ENCODE results near the gene TRPV4. TPM values are rescaled to one million over a fixed set of nuclear protein-coding genes. Genes with fewer than 3 reads are reported as not detected.

Gene TRPV4
- total RNA-seq, 1 experiment from 2014 or later = 0.44 TPM

DNA sequence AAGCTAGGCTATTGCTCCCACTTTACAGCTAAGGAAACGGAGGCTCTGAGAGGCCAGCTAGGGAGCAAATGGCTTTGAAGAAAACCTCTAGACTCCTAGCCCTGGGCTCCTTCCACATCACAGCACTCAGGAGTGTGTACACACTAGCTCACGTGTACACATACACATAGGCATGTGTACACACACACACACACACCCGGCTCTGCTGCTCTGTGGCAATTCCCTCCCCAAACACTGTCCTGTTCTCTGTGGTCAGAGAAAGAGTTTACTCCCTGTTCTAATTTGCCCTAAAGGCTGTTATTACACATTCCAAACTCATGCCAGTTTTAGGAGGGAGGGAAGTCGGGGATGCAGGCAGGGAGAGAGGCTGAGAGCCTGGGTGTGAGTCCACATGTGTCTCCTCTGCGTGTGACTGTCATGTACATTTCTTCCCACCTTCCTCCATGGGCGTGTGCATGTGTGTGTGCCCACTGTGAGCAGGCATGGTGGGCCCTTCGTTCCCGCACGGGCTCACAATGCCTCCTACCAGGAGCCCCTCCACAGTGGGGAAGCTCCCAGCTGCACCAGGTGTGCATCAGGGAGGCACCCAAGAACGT is 14.2 kb downstream of the TRPV4 start:
- BruUV-seq (replicated peaks) = no TSS peak
- in situ Hi-C loops (cut with HindIII; ENCODE audit: low pct_unique_long_range_greater_than_20kb, low sequenced_read_pairs) = no loop called here
- no peaks in the 10 kb centered on the region for H3K27me3 ChIP-seq (ENCODE audit: control insufficient read depth, insufficient read depth, low read length)
- H3K9me3 ChIP-seq (ENCODE audit: control insufficient read depth, insufficient read depth, low read depth, low read length) = no peaks in the 10 kb centered on the region
- H3K27ac ChIP-seq (ENCODE audit: low read length) = no peak overlapping the region
- intact Hi-C loops (cut with micrococcal nuclease; ENCODE audit: unreplicated experiment) = no loop called here
- peaks cover 12% of the 10 kb centered on the region for H3K4me1 ChIP-seq (ENCODE audit: control insufficient read depth, insufficient read depth, low read length)
- DNase-seq (ENCODE audit: low read depth, low spot score) (no peak), ATAC-seq (peak; percentile 58)
- H3K4me3 ChIP-seq (ENCODE audit: low read depth in 2 of 2, low read length in 2 of 2) = no peak overlapping the region
- no peaks in the 10 kb centered on the region for H3K36me3 ChIP-seq (ENCODE audit: control insufficient read depth, insufficient read depth, low read length)
- TF ChIP-seq POLR2AphosphoS5 (IDR thresholded peaks at IDR 0.05; ENCODE audit: low read depth, low read length) (no peak), TCF7L2 (IDR thresholded peaks at IDR 0.05; ENCODE audit: low read depth, low read length) (no peak), SIN3A (IDR thresholded peaks at IDR 0.05; ENCODE audit: borderline replicate concordance, insufficient read depth, low read depth, low read length) (no peak)
- TF ChIP-seq, protein P1, sequence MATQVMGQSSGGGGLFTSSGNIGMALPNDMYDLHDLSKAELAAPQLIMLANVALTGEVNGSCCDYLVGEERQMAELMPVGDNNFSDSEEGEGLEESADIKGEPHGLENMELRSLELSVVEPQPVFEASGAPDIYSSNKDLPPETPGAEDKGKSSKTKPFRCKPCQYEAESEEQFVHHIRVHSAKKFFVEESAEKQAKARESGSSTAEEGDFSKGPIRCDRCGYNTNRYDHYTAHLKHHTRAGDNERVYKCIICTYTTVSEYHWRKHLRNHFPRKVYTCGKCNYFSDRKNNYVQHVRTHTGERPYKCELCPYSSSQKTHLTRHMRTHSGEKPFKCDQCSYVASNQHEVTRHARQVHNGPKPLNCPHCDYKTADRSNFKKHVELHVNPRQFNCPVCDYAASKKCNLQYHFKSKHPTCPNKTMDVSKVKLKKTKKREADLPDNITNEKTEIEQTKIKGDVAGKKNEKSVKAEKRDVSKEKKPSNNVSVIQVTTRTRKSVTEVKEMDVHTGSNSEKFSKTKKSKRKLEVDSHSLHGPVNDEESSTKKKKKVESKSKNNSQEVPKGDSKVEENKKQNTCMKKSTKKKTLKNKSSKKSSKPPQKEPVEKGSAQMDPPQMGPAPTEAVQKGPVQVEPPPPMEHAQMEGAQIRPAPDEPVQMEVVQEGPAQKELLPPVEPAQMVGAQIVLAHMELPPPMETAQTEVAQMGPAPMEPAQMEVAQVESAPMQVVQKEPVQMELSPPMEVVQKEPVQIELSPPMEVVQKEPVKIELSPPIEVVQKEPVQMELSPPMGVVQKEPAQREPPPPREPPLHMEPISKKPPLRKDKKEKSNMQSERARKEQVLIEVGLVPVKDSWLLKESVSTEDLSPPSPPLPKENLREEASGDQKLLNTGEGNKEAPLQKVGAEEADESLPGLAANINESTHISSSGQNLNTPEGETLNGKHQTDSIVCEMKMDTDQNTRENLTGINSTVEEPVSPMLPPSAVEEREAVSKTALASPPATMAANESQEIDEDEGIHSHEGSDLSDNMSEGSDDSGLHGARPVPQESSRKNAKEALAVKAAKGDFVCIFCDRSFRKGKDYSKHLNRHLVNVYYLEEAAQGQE (IDR thresholded peaks at IDR 0.05; ENCODE audit: insufficient read depth in 1 of 2, low read depth in 2 of 2, low read length in 1 of 2) = no peak
- ChIA-PET POLR2A (no interaction called here), CTCF (interaction anchor here (0.5 kb wide), 1 partner anchor 95 kb away, joined by 3 read pairs; no protein-coding TSS in a partner anchor)

DNA sequence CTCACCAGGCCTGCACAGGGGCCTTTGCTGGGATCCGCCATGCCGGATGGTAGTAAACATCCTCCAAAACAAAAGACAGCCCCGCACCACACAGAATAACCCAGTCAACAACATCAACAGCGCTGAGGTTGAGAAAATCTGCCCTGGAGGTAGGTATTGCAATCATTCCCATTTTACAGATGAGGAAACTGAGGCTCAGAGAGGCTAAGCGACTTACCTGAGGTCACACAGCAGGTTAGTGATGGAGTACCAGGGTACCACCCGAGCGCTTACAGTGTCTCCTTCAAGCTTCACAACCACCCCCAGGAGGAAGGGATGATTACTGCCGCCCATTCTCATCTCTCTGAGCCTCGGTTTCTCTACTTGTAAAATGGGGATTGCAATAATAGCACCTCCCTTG is 14.9 kb downstream of the TRPV4 start:
- Histone ChIP-seq H3K27me3 (ENCODE audit: control insufficient read depth, insufficient read depth, low read length) (no peaks in the 10 kb centered on the region), H3K27ac (ENCODE audit: low read length) (no peak overlapping the region), H3K4me1 (ENCODE audit: control insufficient read depth, insufficient read depth, low read length) (peaks cover 12% of the 10 kb centered on the region), H3K9me3 (ENCODE audit: control insufficient read depth, insufficient read depth, low read depth, low read length) (no peaks in the 10 kb centered on the region), H3K36me3 (ENCODE audit: control insufficient read depth, insufficient read depth, low read length) (no peaks in the 10 kb centered on the region), H3K4me3 (ENCODE audit: low read depth in 2 of 2, low read length in 2 of 2) (no peak overlapping the region)
- in situ Hi-C loops (cut with HindIII; ENCODE audit: low pct_unique_long_range_greater_than_20kb, low sequenced_read_pairs) = no loop called here
- DNase-seq (ENCODE audit: low read depth, low spot score) (no peak), ATAC-seq (no peak)
- no TSS peak for BruUV-seq (replicated peaks)
- TF ChIP-seq TCF7L2 (IDR thresholded peaks at IDR 0.05; ENCODE audit: low read depth, low read length) (no peak), SIN3A (IDR thresholded peaks at IDR 0.05; ENCODE audit: borderline replicate concordance, insufficient read depth, low read depth, low read length) (no peak), POLR2AphosphoS5 (IDR thresholded peaks at IDR 0.05; ENCODE audit: low read depth, low read length) (no peak)
- TF ChIP-seq, protein P1 (IDR thresholded peaks at IDR 0.05; ENCODE audit: insufficient read depth in 1 of 2, low read depth in 2 of 2, low read length in 1 of 2) = no peak
- TF ChIP-seq, protein P2, sequence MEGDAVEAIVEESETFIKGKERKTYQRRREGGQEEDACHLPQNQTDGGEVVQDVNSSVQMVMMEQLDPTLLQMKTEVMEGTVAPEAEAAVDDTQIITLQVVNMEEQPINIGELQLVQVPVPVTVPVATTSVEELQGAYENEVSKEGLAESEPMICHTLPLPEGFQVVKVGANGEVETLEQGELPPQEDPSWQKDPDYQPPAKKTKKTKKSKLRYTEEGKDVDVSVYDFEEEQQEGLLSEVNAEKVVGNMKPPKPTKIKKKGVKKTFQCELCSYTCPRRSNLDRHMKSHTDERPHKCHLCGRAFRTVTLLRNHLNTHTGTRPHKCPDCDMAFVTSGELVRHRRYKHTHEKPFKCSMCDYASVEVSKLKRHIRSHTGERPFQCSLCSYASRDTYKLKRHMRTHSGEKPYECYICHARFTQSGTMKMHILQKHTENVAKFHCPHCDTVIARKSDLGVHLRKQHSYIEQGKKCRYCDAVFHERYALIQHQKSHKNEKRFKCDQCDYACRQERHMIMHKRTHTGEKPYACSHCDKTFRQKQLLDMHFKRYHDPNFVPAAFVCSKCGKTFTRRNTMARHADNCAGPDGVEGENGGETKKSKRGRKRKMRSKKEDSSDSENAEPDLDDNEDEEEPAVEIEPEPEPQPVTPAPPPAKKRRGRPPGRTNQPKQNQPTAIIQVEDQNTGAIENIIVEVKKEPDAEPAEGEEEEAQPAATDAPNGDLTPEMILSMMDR (IDR thresholded peaks at IDR 0.05) = no peak
- intact Hi-C loops (cut with micrococcal nuclease; ENCODE audit: unreplicated experiment) = no loop called here
- ChIA-PET CTCF (interaction anchor here (0.5 to 0.7 kb wide), 2 partner anchors 94 to 432 kb away, joined by 3 to 4 read pairs; no protein-coding TSS in a partner anchor), POLR2A (no interaction called here)

All from Panc1 (cell line).